PC-3 (cell line): Measurements from ENCODE around the gene RBBP4. TPM values are rescaled to one million over a fixed set of nuclear protein-coding genes. Genes with fewer than 3 reads are reported as not detected.
A peak's percentile ranks its signal among the peaks of the same experiment; 100 is the strongest.

ENCODE experiments used
- ATAC-seq: fragments of 200-7000 bp; cut with Tn5 transposase; 2 replicates; pipeline ENCODE4 v1.9.1; 2020; ENCODE audit warnings: mild to moderate bottlenecking, moderate library complexity
- BruUV-seq: library from RNA; stranded (reverse); fragments of 400-500 nt; replicated peaks from 2 replicates; lab custom pipeline; 2021; lab: Mats Ljungman, UMichigan
- CTCF ChIA-PET: fragments of 300-600 bp; sonication (Branson Sonifier 250); formaldehyde crosslinking; loops from one replicate; lab custom pipeline; 2022; ENCODE audit warnings: antibody characterized with exemption; lab: Charles Lee
- POLR2A ChIA-PET: fragments of 300-600 bp; sonication (Branson Sonifier 250); formaldehyde crosslinking; loops from one replicate; lab custom pipeline; 2022; ENCODE audit warnings: antibody characterized with exemption; ENCODE audit not compliant: unreplicated experiment; lab: Charles Lee
- DNase-seq: peaks from one replicate; pipeline ENCODE4 v3.0.0-alpha.2; 2015
- H2AFZ ChIP-seq: fragments of 300-600 bp; sonication (generic); 2 replicates; pipeline ENCODE4 v1.6.0; 2016; ENCODE audit warnings: antibody characterized with exemption, low read length
- H3F3A ChIP-seq: fragments of 300-600 bp; sonication (generic); one replicate; pipeline ENCODE4 v1.6.0; 2017; ENCODE audit warnings: antibody characterized with exemption, low read length, control low read depth, mild to moderate bottlenecking; ENCODE audit not compliant: unreplicated experiment
- H3K27ac ChIP-seq: fragments of 300-600 bp; sonication (generic); 2 replicates; pipeline ENCODE4 v1.5.1; 2016; ENCODE audit warnings: mild to moderate bottlenecking, low read length
- H3K27me3 ChIP-seq: fragments of 300-600 bp; sonication (generic); 2 replicates; pipeline ENCODE4 v1.6.1; 2016; ENCODE audit warnings: low read length, mixed read lengths
- H3K36me3 ChIP-seq: fragments of 300-600 bp; sonication (generic); 2 replicates; pipeline ENCODE4 v1.6.1; 2016; ENCODE audit warnings: low read depth, mixed run types, low read length, mixed read lengths
- H3K4me1 ChIP-seq: fragments of 300-600 bp; sonication (generic); 2 replicates; pipeline ENCODE4 v1.5.1; 2016; ENCODE audit warnings: low read length; ENCODE audit not compliant: insufficient read depth
- H3K4me2 ChIP-seq: fragments of 300-600 bp; sonication (generic); 2 replicates; pipeline ENCODE4 v1.6.0; 2016; ENCODE audit warnings: low read length
- H3K4me3 ChIP-seq: fragments of 300-600 bp; sonication (generic); 2 replicates; pipeline ENCODE4 v1.5.1; 2016; ENCODE audit warnings: mild to moderate bottlenecking, low read length, mixed read lengths
- H3K79me2 ChIP-seq: fragments of 300-600 bp; sonication (generic); 2 replicates; pipeline ENCODE4 v1.6.1; 2017; ENCODE audit warnings: low read length, mixed read lengths
- H3K9ac ChIP-seq: fragments of 300-600 bp; sonication (generic); 2 replicates; pipeline ENCODE4 v1.6.0; 2016; ENCODE audit warnings: mild to moderate bottlenecking, low read length
- H3K9me2 ChIP-seq: fragments of 300-600 bp; sonication (generic); replicated peaks from 2 replicates; pipeline ENCODE4 v1.6.1; 2016; ENCODE audit warnings: mixed run types, low read length, mixed read lengths
- H3K9me3 ChIP-seq: fragments of 300-600 bp; sonication (generic); 2 replicates; pipeline ENCODE4 v1.6.1; 2016; ENCODE audit warnings: low read length, mixed read lengths
- H4K20me1 ChIP-seq: fragments of 300-600 bp; sonication (generic); 2 replicates; pipeline ENCODE4 v1.6.1; 2016; ENCODE audit warnings: low read length, mixed read lengths
- CTCF ChIP-seq: fragments of 300-600 bp; sonication (generic); conservative IDR thresholded peaks from 2 replicates; pipeline ENCODE4 v1.5.1; 2017; ENCODE audit warnings: antibody characterized with exemption, low read depth, mild to moderate bottlenecking, low read length
- EZH2 ChIP-seq: fragments of 300-600 bp; sonication (generic); IDR thresholded peaks from one replicate; pipeline ENCODE4 v1.6.1; 2017; ENCODE audit warnings: antibody characterized with exemption, mild to moderate bottlenecking, low read length; ENCODE audit not compliant: unreplicated experiment
- EZH2phosphoT487 ChIP-seq: fragments of 300-600 bp; sonication (generic); IDR thresholded peaks from 2 replicates; pipeline ENCODE4 v1.6.1; 2018; ENCODE audit warnings: mild to moderate bottlenecking, antibody characterized with exemption, low read length, borderline replicate concordance
- intact Hi-C: fragments of 100-400 bp; cut with micrococcal nuclease; formaldehyde crosslinking; loops from 2 replicates; pipeline ENCODE4 v1.9.0; 2023
- total RNA-seq: library from RNA; depleted of rRNA; stranded (reverse); fragments of >200 nt; gene quantifications from 2 replicates; pipeline ENCODE4 v1.2.3, GENCODE V29; 2014

Gene RBBP4
- total RNA-seq, 1 experiment from 2014 or later: 201 TPM

- H3K9me3 ChIP-seq: no peaks in the 10 kb centered on the region
- no peaks in the 10 kb centered on the region for H3K36me3 ChIP-seq
- no peak overlapping the region for H3K4me2 ChIP-seq
- H3K4me1 ChIP-seq: peaks cover 25% of the 10 kb centered on the region
- no peaks in the 10 kb centered on the region for H3F3A ChIP-seq
- no peak overlapping the region for H3K27ac ChIP-seq
- no peak overlapping the region for H3K9ac ChIP-seq
- H4K20me1 ChIP-seq: no peaks in the 10 kb centered on the region
- H3K79me2 ChIP-seq: no peaks in the 10 kb centered on the region
- ChIA-PET POLR2A (interaction anchor here (0.6 kb wide), 1 partner anchor 56 kb away, joined by 11 read pairs; no protein-coding TSS in a partner anchor), CTCF (interaction anchor here (0.7 to 2.3 kb wide), 6 partner anchors 30 to 104 kb away, joined by 3 to 43 read pairs (median 6); partner anchors contain the start of genes S100PBP and YARS1)
- ATAC-seq (no peak), DNase-seq (no peak)
- no peak overlapping the region for H3K4me3 ChIP-seq
- intact Hi-C loops: no loop called here
- no peaks in the 10 kb centered on the region for H3K27me3 ChIP-seq
- no peaks in the 10 kb centered on the region for H3K9me2 ChIP-seq
- no peak overlapping the region for H2AFZ ChIP-seq
- TF ChIP-seq EZH2phosphoT487 (no peak), EZH2 (no peak), CTCF (no peak)
- BruUV-seq: no TSS peak
Measured at GRCh38 chr1:32713081-32713480, 62.1 kb downstream of the RBBP4 start.

GRCh38 chr1:32714277-32714676 lies 63.3 kb downstream of the RBBP4 start:
- POLR2A ChIA-PET: no interaction called here
- TF ChIP-seq CTCF (no peak), EZH2 (no peak), EZH2phosphoT487 (no peak)
- ATAC-seq (no peak), DNase-seq (no peak)
- no peak overlapping the region for H3K4me2 ChIP-seq
- no peaks in the 10 kb centered on the region for H3K36me3 ChIP-seq
- H2AFZ ChIP-seq: no peak overlapping the region
- no peak overlapping the region for H3K9ac ChIP-seq
- H3F3A ChIP-seq: no peaks in the 10 kb centered on the region
- intact Hi-C loops: no loop called here
- no TSS peak for BruUV-seq
- no peaks in the 10 kb centered on the region for H3K79me2 ChIP-seq
- no peak overlapping the region for H3K27ac ChIP-seq
- no peaks in the 10 kb centered on the region for H3K9me2 ChIP-seq
- H3K4me3 ChIP-seq: no peak overlapping the region
- H3K27me3 ChIP-seq: no peaks in the 10 kb centered on the region
- no peaks in the 10 kb centered on the region for H3K9me3 ChIP-seq
- no peaks in the 10 kb centered on the region for H4K20me1 ChIP-seq
- H3K4me1 ChIP-seq: peaks cover 25% of the 10 kb centered on the region
- CTCF ChIA-PET: interaction anchor here (0.6 kb wide), 1 partner anchor 59 kb away, joined by 3 read pairs; no protein-coding TSS in a partner anchor

- intact Hi-C loops: no loop called here
- Histone ChIP-seq H3K27ac (peak overlapping the region; percentile 58), H4K20me1 (no peaks in the 10 kb centered on the region), H3K27me3 (no peaks in the 10 kb centered on the region), H3K4me2 (peak overlapping the region; percentile 28; the same call in 1 of the 2 replicates), H3K4me1 (peaks cover 25% of the 10 kb centered on the region), H3K36me3 (no peaks in the 10 kb centered on the region), H3K9ac (no peak overlapping the region), H3K4me3 (no peak overlapping the region), H3F3A (no peaks in the 10 kb centered on the region), H3K9me3 (no peaks in the 10 kb centered on the region), H2AFZ (no peak overlapping the region), H3K9me2 (no peaks in the 10 kb centered on the region), H3K79me2 (no peaks in the 10 kb centered on the region)
- no TSS peak for BruUV-seq
- ChIA-PET CTCF (interaction anchor here (0.5 to 0.6 kb wide), 2 partner anchors 23 to 26 kb away, joined by 4 to 7 read pairs; no protein-coding TSS in a partner anchor), POLR2A (interaction anchor here (0.6 kb wide), 1 partner anchor 318 kb away, joined by 4 read pairs; no protein-coding TSS in a partner anchor)
- TF ChIP-seq EZH2: no peak
- TF ChIP-seq EZH2phosphoT487: no peak
- no peak for TF ChIP-seq CTCF
- ATAC-seq: 0 out of 2 replicates have a peak, but pooled peaks have one; percentile 2
- DNase-seq: peak; percentile 63
Measured at GRCh38 chr1:32715901-32716311, 64.9 kb downstream of the RBBP4 start.
